ENCODE data around the gene WDR70.

- TF ChIP-seq CTCF (IDR thresholded peaks at IDR 0.05) = no peak
- no peak for TF ChIP-seq POLR2A (IDR thresholded peaks at IDR 0.05)
Measured at GRCh38 chr5:37501152-37501551, 122.0 kb downstream of the WDR70 start.
